Small intestine (tissue), 7 donors: Measurements from ENCODE around the gene FIGN. TPM values are rescaled to one million over a fixed set of nuclear protein-coding genes. Genes with fewer than 3 reads are reported as not detected.

Experiments used
- DNase-seq, 2 donors: peaks; one replicate each; pipeline versions ENCODE4 v3.0.0 to v3.0.0-alpha.2; 2013
- FAIRE-seq: peaks from 2 replicates; lab custom pipeline; 2012; peaks lifted over from hg19 to GRCh38; lab: Jason Lieb, UNC
- H3K27ac ChIP-seq, 3 donors: one replicate each; pipeline ENCODE4 v1.5.1; 2013; ENCODE audit warnings: low read length in 2 of 3, mild to moderate bottlenecking in 2 of 3, control low read depth in 1 of 3, inconsistent platforms in 1 of 3, low read depth in 1 of 3, moderate library complexity in 1 of 3
- H3K27me3 ChIP-seq, 3 donors: one replicate each; pipeline ENCODE4 v1.6.1; 2013; ENCODE audit warnings: low read length in 3 of 3, inconsistent platforms in 1 of 3; ENCODE audit not compliant: control insufficient read depth in 3 of 3, insufficient read depth in 3 of 3
- H3K36me3 ChIP-seq, 3 donors: one replicate each; pipeline ENCODE4 v1.6.1; 2013; ENCODE audit warnings: low read length in 3 of 3, inconsistent platforms in 1 of 3, low read depth in 1 of 3, mild to moderate bottlenecking in 1 of 3, moderate library complexity in 1 of 3; ENCODE audit not compliant: control insufficient read depth in 3 of 3, insufficient read depth in 2 of 3
- H3K4me1 ChIP-seq, 3 donors: one replicate each; pipeline ENCODE4 v1.6.1; 2013; ENCODE audit warnings: low read length in 2 of 3, inconsistent platforms in 1 of 3, low read depth in 1 of 3, mild to moderate bottlenecking in 1 of 3, moderate library complexity in 1 of 3; ENCODE audit not compliant: control insufficient read depth in 3 of 3, insufficient read depth in 2 of 3
- H3K4me3 ChIP-seq, 3 donors: one replicate each; pipeline ENCODE4 v1.5.1; 2013; ENCODE audit warnings: low read length in 3 of 3, control low read depth in 1 of 3, inconsistent platforms in 1 of 3, low read depth in 1 of 3, mild to moderate bottlenecking in 1 of 3, moderate library complexity in 1 of 3
- H3K9me3 ChIP-seq, 2 donors: one replicate each; pipeline ENCODE4 v1.6.1; 2013; ENCODE audit warnings: low read depth in 1 of 2, low read length in 1 of 2; ENCODE audit not compliant: control insufficient read depth in 2 of 2, insufficient read depth in 1 of 2
- WGBS, 3 donors: extraction: QIAGEN DNeasy Blood & Tissue Kit; methylation state at CpG; one replicate each; pipeline ENCODE4 v1.1.7; 2013; 5-methylcytosine and 5-hydroxymethylcytosine counted together
- polyA plus RNA-seq, 4 donors: library from polyadenylated mRNA; stranded (reverse) in 3 of 4; unstranded in 1 of 4; fragments of 200-250 nt in 3 of 4; fragments of 120-200 nt in 1 of 4; gene quantifications; one replicate each; pipeline versions ENCODE4 v1.2.1 to v1.2.3, GENCODE V29; 2013
- donor health status: healthy with polysubstance abuse.
- donor health status: control.
- donor health status: control.
- donor health status: Bipolar disorder and iron deficiency.
- donor health status: healthy.

FIGN gene
- polyA plus RNA-seq, 4 donors, result 0.27 to 1.0 (median 0.64) TPM; not detected in 1

- FAIRE-seq (no peak), DNase-seq (no peak)
- 75 to 86% (median 84%) methylated on average over 1 of the region's 1 CpG for WGBS, 3 donors
- H3K4me3 ChIP-seq, result no peak overlapping the region
- H3K9me3 ChIP-seq, result no peaks in the 10 kb centered on the region
- H3K27ac ChIP-seq, result no peak overlapping the region
- no peaks in the 10 kb centered on the region for H3K27me3 ChIP-seq
- H3K4me1 ChIP-seq, result no peaks in the 10 kb centered on the region
- no peaks in the 10 kb centered on the region for H3K36me3 ChIP-seq
Observed at GRCh38 chr2:163565192-163565591, 170.6 kb downstream of the FIGN start.

GRCh38 chr2:163564236-163564635, 171.6 kb downstream of the FIGN start:
- Histone ChIP-seq H3K9me3 (no peaks in the 10 kb centered on the region), H3K4me3 (no peak overlapping the region), H3K36me3 (no peaks in the 10 kb centered on the region), H3K27me3 (no peaks in the 10 kb centered on the region), H3K4me1 (no peaks in the 10 kb centered on the region), H3K27ac (no peak overlapping the region)
- no peak for DNase-seq
- no peak for FAIRE-seq

DNA sequence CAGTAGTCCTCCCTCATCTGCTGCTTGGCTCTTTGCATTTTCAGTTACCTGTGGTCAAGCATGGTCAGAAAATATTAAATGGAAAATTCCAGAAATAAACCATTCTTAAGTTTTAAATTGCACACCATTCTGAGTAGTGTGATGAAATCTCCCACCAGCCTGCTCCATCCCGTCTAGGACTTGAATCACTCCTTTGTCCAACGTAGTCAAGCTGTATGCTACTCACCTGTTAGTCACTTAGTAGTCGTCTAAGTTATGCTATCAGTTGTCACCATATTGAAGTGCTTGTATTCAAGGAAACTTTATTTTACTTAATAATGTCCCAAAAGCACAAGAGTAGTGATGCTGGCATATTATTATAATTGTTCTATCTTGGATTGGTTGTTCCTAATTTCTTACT, 172.5 kb downstream of the FIGN start:
- WGBS, 3 donors, result 73 to 84% (median 73%) methylated on average over 3 of the region's 3 CpGs
- Histone ChIP-seq H3K4me3 (no peak overlapping the region), H3K36me3 (no peaks in the 10 kb centered on the region), H3K27ac (no peak overlapping the region), H3K9me3 (no peaks in the 10 kb centered on the region), H3K4me1 (no peaks in the 10 kb centered on the region), H3K27me3 (no peaks in the 10 kb centered on the region)
- no peak for FAIRE-seq
- DNase-seq, result no peak

GRCh38 chr2:163558251-163559021, 177.4 kb downstream of the FIGN start:
- no peaks in the 10 kb centered on the region for H3K4me1 ChIP-seq
- no peaks in the 10 kb centered on the region for H3K9me3 ChIP-seq
- H3K27ac ChIP-seq, result no peak overlapping the region
- H3K36me3 ChIP-seq, result no peaks in the 10 kb centered on the region
- DNase-seq (no peak), FAIRE-seq (no peak)
- no peak overlapping the region for H3K4me3 ChIP-seq
- H3K27me3 ChIP-seq, result no peaks in the 10 kb centered on the region
- 72 to 75% (median 75%) methylated on average over 8 of the region's 8 CpGs for WGBS, 3 donors

- FAIRE-seq (no peak), DNase-seq (no peak)
- Histone ChIP-seq H3K4me3 (no peak overlapping the region), H3K27ac (no peak overlapping the region), H3K36me3 (no peaks in the 10 kb centered on the region), H3K9me3 (no peaks in the 10 kb centered on the region), H3K4me1 (no peaks in the 10 kb centered on the region), H3K27me3 (no peaks in the 10 kb centered on the region)
- 67 to 78% (median 69%) methylated on average over 2 of the region's 2 CpGs for whole genome bisulfite sequencing, 3 donors
Observed at GRCh38 chr2:163556511-163556910, 179.3 kb downstream of the FIGN start.

GRCh38 chr2:163554864-163555263, 180.9 kb downstream of the FIGN start:
- WGBS, 3 donors, result 79 to 88% (median 83%) methylated on average over 3 of the region's 3 CpGs
- FAIRE-seq, result no peak

GRCh38 chr2:163553601-163554000, 182.2 kb downstream of the FIGN start:
- no peak overlapping the region for H3K27ac ChIP-seq
- H3K9me3 ChIP-seq, result no peaks in the 10 kb centered on the region
- no peak overlapping the region for H3K4me3 ChIP-seq
- H3K36me3 ChIP-seq, result no peaks in the 10 kb centered on the region
- no peaks in the 10 kb centered on the region for H3K27me3 ChIP-seq
- FAIRE-seq, result no peak
- H3K4me1 ChIP-seq, result no peaks in the 10 kb centered on the region
- DNase-seq, result no peak

More at GRCh38 chr2:163554864-163555263, 180.9 kb downstream of the FIGN start:
- H3K9me3 ChIP-seq, result no peaks in the 10 kb centered on the region
- DNase-seq, result no peak
- no peaks in the 10 kb centered on the region for H3K27me3 ChIP-seq
- H3K4me3 ChIP-seq, result no peak overlapping the region
- H3K4me1 ChIP-seq, result no peaks in the 10 kb centered on the region
- no peak overlapping the region for H3K27ac ChIP-seq
- H3K36me3 ChIP-seq, result no peaks in the 10 kb centered on the region

- no peak overlapping the region for H3K4me3 ChIP-seq
- FAIRE-seq, result no peak
- 82 to 87% (median 86%) methylated on average over 2 of the region's 2 CpGs for WGBS, 3 donors
Observed at GRCh38 chr2:163552758-163553157, 183.1 kb downstream of the FIGN start.

More at GRCh38 chr2:163552758-163553157, 183.1 kb downstream of the FIGN start:
- H3K4me1 ChIP-seq, result no peaks in the 10 kb centered on the region
- no peak overlapping the region for H3K27ac ChIP-seq
- H3K9me3 ChIP-seq, result no peaks in the 10 kb centered on the region
- no peaks in the 10 kb centered on the region for H3K36me3 ChIP-seq
- H3K27me3 ChIP-seq, result no peaks in the 10 kb centered on the region
- no peak for DNase-seq
